GM20000 (cell line): Measurements from ENCODE around the gene ARL6IP5.

ENCODE experiments used
- DNase-seq: peaks from one replicate; pipeline ENCODE4 v3.0.0; 2012; ENCODE audit warnings: low spot score
- TF ChIP-seq, protein P1 (sequence below): IDR thresholded peaks from 2 replicates; pipeline ENCODE4 v1.5.1; 2012; ENCODE audit warnings: mild to moderate bottlenecking, control low read depth; ENCODE audit errors: extremely low read depth, missing control alignments

ARL6IP5 gene

GRCh38 chr3:69084326-69085167 is at the start of gene ARL6IP5:
TSS of gene ARL6IP5 (plus strand) at chr3:69084937. CDS start at chr3:69085048, 111 bp downstream.
- DNase-seq: peak; percentile 75
- TF ChIP-seq, protein P1, sequence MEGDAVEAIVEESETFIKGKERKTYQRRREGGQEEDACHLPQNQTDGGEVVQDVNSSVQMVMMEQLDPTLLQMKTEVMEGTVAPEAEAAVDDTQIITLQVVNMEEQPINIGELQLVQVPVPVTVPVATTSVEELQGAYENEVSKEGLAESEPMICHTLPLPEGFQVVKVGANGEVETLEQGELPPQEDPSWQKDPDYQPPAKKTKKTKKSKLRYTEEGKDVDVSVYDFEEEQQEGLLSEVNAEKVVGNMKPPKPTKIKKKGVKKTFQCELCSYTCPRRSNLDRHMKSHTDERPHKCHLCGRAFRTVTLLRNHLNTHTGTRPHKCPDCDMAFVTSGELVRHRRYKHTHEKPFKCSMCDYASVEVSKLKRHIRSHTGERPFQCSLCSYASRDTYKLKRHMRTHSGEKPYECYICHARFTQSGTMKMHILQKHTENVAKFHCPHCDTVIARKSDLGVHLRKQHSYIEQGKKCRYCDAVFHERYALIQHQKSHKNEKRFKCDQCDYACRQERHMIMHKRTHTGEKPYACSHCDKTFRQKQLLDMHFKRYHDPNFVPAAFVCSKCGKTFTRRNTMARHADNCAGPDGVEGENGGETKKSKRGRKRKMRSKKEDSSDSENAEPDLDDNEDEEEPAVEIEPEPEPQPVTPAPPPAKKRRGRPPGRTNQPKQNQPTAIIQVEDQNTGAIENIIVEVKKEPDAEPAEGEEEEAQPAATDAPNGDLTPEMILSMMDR: no peak

DNA sequence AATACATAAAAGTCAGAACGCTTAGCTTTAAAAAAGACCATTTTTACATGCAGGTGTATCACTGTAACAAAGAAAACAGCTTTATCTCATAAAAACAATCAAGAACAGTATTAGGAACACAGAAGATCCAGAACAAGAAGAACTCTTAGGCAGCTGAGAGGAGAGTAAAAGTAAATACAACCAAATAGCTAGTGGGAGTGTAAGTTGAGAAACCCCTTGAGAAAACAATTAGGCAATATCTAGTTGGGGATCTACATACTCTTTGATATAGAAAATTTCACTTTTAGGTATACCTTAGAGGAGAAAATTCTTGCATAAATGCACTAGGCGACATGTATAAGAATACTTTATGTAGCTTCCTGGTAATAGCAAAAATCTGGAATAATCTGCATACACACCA is 40.1 kb upstream of the ARL6IP5 start:
- TF ChIP-seq, protein P1: no peak
- no peak for DNase-seq

GRCh38 chr3:69048990-69049389 is 35.7 kb upstream of the ARL6IP5 start:
- DNase-seq: no peak
- TF ChIP-seq, protein P1: no peak

- TF ChIP-seq, protein P1: no peak
- DNase-seq: peak; percentile 90
Measured at GRCh38 chr3:69051756-69052471, 32.8 kb upstream of the ARL6IP5 start, which contains the start of gene TMF1. TSS of gene TMF1 (minus strand) at chr3:69052333. CDS start at chr3:69052086, 247 bp downstream.

DNA sequence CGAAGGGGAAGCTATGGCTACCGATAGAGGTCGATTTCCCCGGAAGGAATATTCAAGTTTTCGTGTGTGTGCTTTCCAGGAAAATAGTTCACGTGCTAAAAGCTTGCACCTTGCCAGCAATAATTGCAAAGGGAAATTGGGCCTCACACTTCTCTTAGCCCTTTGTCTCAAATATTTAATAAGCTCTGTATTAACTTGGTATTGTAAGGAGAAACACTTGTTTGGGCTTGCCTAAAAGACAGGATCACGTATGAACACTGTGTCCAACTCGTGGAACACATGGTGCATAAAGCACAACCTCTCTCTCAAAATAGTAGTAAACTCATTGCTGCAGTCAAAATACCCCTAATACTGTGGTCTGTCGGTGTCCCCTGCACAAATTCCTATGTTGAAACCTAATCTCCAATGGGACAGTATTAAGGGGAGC is 32.3 kb upstream of the ARL6IP5 start:
- no peak for DNase-seq
- TF ChIP-seq, protein P1: no peak

DNA sequence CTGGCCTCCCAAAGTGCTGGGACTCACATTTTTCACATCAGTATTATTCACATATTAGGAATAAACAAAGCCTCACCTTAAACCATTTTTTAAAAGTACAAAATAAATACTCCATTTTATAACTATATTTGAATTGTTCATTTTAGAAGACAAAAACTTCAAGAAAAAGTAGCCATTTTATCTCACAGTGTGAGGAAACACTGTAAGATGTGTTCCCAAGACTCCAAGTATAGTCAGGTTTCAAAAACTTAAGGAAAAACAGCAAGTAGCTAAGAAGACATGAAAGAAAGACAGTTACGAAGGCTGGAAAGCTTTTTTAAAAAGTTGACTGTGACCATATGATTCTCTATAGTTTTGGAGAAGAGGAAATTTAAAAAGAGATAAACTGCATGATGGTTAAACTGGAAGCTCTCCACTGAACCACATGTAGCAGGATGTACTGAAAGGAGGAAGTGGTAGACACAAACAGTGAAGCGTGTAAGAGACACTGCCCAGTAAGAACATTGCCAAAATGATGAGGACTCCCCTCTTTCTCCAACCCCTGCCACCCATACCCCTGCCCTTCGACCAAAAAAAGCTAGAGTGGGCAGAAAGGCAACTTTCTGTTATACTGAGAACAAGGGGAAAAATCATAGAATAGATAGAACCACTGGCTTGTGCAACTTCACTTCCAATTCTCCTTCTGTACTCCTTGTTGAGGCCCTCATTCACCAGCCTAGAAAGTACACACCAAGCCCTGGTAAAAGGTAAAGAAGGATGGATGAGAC is 26.4 kb upstream of the ARL6IP5 start:
- peak; percentile 27 for DNase-seq

More for the DNA sequence above, 26.4 kb upstream of the ARL6IP5 start:
- TF ChIP-seq, protein P1: no peak
